Stimulated activated naive CD8-positive, alpha-beta T cell treated with anti-CD3 and anti-CD28 coated beads, Interleukin-15, Interleukin-2, amounts not matched to agents 100 U/mL and 50 U/mL, for 24 hours (primary cell): ENCODE data around the gene ENTPD1.

ENCODE experiments used
- ATAC-seq: fragments of 150-1000 bp; cut with Tn5 transposase; one replicate; pipeline ENCODE4 v1.10.0; 2021
- DNase-seq: peaks from one replicate; pipeline ENCODE4 v3.0.0; 2021

Gene ENTPD1

GRCh38 chr10:95832216-95833041 is 76.5 kb downstream of the ENTPD1 start:
- ATAC-seq (peak; percentile 89), DNase-seq (peak; percentile 35)

DNA sequence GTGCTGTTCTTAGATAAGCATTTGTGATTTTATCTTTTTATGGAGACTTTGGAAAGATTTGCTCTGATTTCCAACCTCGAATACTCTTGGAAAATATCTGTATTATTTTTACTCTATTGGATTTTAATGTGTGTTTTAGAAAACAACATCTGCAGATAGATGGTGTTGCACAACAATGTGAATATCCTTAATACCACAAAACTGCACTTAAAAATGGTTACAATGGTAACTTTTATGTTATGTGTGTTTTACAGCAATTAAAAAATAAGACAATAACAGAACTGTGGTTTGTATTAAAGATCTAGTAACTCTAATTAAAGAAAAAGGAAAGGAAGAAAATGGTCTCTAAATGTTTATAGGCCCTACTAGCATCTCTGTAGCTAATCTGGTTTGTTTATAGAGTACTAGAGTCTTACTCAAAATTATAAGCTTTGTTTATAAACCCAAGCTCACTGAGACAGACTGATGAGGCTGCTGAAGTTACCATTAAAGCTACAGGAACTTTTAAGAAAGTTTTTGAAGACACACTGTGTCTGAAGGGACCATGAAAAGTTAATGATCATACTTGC is 77.2 kb downstream of the ENTPD1 start:
- DNase-seq, result no peak
- ATAC-seq, result no peak

DNA sequence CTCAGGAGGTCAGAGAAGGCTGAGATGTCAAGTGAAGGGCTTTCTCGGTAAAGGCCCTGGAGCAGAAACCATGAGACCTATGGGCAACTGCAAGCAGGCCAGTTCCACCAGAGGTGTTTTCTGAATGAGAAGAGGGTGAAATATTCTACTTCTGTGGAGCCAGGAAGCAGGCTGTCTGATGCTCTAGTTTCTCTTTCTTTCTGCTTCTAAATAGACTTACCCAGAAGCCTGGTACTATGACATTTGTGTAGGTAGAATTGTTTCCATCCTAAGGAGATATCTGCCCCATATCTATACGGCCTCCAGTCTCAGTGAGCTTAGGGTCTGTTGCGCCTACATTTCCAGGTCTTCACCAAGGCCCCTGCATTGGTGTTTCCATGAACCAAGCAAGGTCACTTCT is 78.4 kb downstream of the ENTPD1 start:
- ATAC-seq, result no peak

DNA sequence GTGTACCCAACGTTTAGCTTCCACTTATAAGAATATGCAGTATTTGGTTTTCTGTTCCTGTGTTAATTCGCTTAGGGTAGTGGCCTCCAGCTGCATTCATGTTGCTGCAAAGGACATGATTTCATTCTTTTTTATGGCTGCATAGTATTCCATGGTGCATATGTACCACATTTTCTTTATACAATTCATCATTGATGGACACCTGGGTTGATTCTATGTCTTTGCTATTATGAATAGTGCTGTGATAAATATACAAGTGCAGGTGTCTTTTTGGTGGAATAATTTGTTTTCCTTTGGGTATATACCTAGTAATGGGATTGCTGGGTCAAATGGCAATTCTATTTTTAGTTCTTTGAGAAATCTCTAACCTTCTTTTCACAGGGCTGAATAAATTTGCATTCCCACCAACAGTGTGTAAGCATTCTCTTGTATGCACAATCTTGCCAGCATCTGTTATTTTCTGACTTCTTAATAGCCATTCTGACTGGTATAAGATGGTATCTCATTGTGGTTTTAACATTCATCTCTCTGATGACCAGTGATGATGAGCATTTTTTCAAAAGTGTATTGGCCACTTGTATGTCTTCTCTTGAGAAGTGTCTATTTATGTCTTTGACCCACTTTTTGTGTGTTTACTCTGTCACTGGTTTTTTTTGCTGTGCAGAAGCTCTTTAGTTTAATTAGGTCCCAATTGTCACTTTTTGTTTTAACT is 79.3 kb downstream of the ENTPD1 start:
- DNase-seq (no peak), ATAC-seq (peak; percentile 5)

More for the DNA sequence above, 78.4 kb downstream of the ENTPD1 start:
- no peak for DNase-seq

- DNase-seq (no peak), ATAC-seq (no peak)
These were observed 79.9 kb downstream of the ENTPD1 start for GRCh38 chr10:95835911-95836310.

DNA sequence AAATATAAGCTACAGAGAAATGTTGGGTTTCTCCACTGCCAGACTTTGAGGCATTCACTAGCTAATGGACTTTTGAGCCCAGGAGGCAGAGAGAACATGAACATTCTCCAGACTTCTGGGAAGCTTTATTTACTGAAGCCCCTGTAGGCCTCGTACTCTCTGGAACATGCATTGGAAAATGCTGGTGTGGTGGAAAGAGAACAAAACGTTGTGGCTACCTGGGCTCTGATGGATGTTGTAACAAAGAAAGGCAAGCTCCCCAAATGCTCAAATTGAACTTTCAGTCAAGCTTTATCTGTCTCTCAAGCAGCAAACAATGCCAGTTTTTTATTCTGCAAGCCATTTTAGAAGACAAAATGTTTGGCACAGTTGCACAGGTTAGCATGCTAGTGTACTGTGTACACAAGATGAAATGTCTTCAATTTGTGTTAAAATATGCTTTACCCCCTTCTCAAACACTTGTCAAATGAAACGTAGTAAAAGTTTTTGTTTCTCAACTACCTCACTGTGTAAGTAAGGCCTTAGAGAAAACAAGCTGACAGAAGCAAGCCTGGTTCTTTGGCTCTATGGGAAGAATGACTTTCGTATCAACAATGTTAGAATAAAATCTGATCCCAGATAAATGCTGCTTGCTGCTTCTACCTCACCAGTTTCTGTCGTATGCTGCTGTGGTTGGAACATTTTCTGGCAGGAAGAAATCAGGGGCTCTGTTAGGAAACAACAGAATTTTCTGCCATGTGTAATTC is 80.8 kb downstream of the ENTPD1 start:
- no peak for ATAC-seq
- no peak for DNase-seq

DNA sequence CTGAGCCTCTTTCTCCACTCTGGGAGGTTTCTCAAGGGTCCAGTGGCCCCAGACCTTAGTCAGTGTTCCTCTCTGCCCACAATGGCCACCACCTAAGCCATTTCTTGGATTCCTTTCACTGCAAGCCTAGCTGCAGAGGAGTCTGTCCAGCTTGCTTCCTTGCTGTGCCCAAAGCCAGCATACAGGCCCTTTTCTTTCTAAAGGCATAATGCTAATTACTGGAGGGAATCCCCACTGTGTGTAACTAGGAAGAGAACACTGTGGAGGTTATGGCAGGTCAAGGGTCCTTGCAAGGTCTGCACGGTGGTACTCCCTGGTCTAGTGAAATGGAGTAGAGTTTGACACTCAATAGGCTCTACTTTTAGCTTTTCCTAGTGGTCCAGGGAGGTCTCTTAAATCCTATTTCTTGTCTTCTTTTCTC is 81.4 kb downstream of the ENTPD1 start:
- no peak for ATAC-seq
- DNase-seq, result no peak

DNA sequence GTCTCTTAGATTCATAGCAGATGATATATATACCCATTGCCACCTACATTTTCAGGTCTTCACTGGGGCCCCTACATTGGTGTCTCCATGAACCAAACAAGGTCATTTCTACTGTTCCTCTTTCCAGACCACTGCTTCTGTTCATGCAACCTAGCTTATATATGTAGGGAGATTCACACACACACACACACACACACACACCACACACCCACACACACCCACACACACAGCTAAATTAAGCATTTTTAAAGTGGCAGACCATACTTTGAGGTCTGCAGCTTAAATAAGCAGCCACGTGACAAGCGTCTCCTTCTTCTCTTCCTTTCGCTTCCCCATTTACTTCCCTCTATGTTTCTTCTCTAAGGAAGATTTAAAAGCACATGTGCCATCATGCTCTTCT is 81.8 kb downstream of the ENTPD1 start:
- peak; percentile 13 for DNase-seq
- no peak for ATAC-seq

DNA sequence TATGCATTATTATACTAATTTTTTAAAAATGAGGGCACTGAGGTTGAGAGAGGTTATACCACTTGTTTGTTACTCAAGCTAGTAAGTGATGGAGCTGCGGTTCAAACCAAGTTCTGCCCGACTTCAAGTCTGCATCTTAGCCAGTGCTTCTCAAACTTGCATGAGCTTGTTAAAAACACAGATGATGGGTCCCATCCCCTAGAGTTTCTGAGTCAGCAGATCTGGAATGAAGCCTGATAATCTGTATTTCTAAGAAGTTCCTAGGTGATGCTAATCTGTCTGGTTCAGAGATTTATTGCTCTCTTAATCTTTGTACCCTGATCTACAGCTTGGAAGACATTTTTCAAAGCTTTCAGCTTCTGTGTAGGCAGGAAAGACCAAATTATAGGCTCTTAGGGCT is 84.2 kb downstream of the ENTPD1 start:
- DNase-seq (no peak), ATAC-seq (no peak)

DNA sequence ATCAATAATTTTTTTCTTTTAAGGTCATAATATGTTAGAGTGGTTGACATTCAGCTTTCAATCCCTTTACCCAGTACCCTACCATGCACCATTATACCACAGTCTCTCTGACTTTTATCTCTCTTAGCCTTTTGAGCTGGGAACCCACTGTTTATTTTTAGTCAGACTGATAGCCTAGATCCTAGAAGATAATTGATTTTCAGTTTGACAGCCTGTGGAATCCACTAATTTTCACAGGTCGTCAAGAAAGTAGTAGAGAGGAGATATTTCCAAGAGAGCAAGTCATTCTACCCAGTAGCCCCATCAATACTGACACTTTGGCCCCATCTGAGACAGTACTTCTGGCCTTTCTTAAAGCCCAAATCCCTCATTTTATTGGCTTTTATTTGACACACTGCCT is 84.7 kb downstream of the ENTPD1 start:
- ATAC-seq, result no peak
- DNase-seq, result no peak

- DNase-seq (peak; percentile 26), ATAC-seq (peak; percentile 45)
These were observed 85.9 kb downstream of the ENTPD1 start for GRCh38 chr10:95841661-95842498.

GRCh38 chr10:95845411-95845810 is 89.4 kb downstream of the ENTPD1 start:
- DNase-seq (no peak), ATAC-seq (no peak)

GRCh38 chr10:95847007-95847406 is 91.0 kb downstream of the ENTPD1 start:
- DNase-seq, result no peak
- ATAC-seq, result no peak

DNA sequence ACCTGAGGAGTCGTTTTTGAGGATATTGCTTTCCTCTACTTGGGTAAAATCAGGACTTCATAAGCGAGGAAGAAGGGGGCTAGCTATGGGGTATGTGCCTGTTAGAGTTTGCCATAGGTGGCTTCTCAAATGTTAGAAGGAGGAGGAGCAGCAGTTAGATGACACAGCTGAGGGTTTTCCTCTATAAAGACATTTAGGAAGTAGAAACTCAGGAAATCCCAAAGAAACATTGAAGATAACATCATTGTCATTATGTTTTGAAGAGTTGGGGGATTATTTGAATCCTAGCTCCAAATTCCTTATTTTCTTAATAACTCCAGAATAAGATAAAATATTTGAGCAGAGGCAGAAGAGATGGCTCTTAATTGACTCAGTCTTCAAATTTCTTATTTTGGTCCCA is 92.9 kb downstream of the ENTPD1 start:
- DNase-seq, result no peak

DNA sequence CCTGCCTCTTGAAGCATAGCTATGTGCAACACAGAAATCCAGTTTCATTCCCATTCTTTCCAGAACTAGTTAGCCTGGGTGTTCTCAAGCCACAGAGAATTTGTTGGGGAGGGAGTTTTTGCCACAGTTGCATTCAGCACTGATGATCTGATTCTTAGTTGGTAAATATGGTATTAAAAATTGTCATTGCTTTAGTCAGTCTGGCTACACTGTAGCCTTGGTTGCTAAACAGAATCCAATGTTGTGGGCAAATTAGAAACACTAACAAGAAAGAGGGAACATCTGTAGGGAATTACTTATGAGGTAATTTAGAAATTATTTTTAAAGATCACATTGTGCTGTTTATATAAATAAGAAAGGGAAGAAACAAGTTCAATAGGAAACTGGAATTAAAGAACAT is 94.8 kb downstream of the ENTPD1 start:
- DNase-seq (no peak), ATAC-seq (no peak)

More for the DNA sequence above, 92.9 kb downstream of the ENTPD1 start:
- ATAC-seq, result no peak

DNA sequence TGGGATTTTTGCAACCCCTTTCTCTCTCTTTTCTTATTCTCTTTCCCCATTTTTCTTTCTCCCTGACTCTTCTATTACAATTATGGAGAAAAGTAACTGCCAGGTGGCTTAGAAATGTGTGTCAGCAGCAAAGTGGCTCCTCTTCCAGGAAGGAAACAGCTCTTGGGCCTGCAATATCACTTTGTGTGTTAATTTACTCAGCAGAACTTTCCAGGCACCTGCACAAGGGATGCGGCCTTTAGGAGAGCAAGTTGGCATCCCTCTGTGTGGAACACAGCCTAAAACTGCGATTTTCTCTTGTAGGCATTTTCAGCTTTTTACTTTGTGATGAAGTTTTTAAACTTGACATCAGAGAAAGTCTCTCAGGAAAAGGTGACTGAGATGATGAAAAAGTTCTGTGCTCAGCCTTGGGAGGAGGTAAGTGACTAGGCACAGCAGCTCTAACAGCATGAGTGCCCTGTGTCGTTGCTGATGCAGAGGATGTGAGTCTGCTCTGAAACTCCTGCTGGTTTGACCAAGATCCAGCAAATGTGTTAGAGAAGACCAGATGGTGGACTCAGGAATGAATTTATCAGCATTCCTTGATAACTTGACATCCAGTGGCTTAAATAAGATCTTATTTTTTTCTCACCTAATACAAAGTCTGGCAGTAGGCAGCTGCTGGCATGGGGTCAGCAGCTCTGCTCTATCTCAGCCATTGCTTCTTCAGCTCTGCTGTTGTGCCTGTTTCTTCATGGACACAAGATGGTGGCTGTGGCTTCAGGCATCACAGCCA is 104.4 kb downstream of the ENTPD1 start:
- no peak for DNase-seq
- ATAC-seq, result no peak

GRCh38 chr10:95861386-95861785 is 105.4 kb downstream of the ENTPD1 start:
- DNase-seq (no peak), ATAC-seq (no peak)

DNA sequence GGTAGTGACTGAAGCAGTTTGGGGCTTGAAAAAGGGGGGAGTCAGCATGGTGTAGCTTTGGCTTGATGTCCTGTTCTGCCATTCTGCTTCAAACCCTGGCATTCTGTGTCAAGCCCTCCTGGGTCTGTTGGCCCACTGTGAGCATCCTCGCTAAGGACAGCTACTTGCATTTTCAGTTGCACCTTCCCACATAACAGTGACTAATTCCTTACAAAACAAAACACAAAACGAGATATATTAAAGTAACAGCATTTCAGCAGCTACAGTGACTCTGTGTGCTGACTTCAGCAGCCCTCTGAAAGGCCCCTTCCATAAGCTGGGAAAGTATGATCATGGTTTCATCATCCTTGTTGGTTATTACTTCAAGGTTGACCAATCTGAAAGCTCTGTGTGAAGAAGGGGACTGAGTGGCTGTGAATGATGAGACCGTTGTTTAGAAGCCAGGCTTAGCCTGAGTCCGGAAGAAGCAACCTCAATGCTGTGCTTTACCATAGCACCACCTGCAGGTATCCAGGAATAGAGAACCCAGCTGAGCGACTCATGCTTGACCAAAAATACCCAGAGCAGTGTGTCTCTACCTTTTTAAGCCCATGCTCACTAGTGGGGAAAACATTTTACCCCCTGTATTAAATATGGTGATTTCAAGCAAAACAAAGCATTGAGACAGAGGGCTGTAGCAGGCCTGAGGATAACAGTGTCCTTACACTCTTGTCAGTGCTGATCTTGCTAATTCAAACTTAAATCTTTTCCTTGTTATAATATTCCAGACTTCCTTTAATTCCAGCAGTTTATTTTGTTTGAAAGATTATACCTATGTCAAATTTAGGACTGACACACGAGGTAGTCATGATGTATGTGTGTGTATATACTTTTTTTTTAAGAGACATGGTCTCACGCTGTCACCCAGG is 109.2 kb downstream of the ENTPD1 start:
- peak; percentile 86 for ATAC-seq
- DNase-seq, result peak; percentile 24

- ATAC-seq (no peak), DNase-seq (no peak)
These were observed 110.0 kb downstream of the ENTPD1 start for GRCh38 chr10:95865814-95866466.
